GM20431 (cell line): ENCODE data around the gene SAA1.

Source experiments
- in situ Hi-C: fragments of 300-500 bp; cut with MseI, MboI; formaldehyde crosslinking; loops from one replicate; pipeline ENCODE4 v1.15.0; 2020; ENCODE audit warnings: low sequenced_read_pairs; ENCODE audit not compliant: unreplicated experiment

The SAA1 gene

GRCh38 chr11:18307461-18308139 is 41.5 kb downstream of the SAA1 start:
- in situ Hi-C loops, result no loop called here

- in situ Hi-C loops, result no loop called here
These were observed 42.2 kb downstream of the SAA1 start for GRCh38 chr11:18308242-18308641.

- in situ Hi-C loops, result no loop called here
These were observed 43.6 kb downstream of the SAA1 start for GRCh38 chr11:18309691-18310090.

- in situ Hi-C loops, result no loop called here
These were observed 44.8 kb downstream of the SAA1 start for GRCh38 chr11:18310800-18311340.

GRCh38 chr11:18312012-18312411 is 45.9 kb downstream of the SAA1 start:
- in situ Hi-C loops, result no loop called here

- in situ Hi-C loops, result no loop called here
These were observed 46.8 kb downstream of the SAA1 start for GRCh38 chr11:18312663-18313420.

- in situ Hi-C loops, result no loop called here
These were observed 48.1 kb downstream of the SAA1 start for GRCh38 chr11:18313965-18314763.

- in situ Hi-C loops, result no loop called here
These were observed 48.9 kb downstream of the SAA1 start for GRCh38 chr11:18314784-18315523.

- in situ Hi-C loops, result no loop called here
These were observed 49.8 kb downstream of the SAA1 start for GRCh38 chr11:18315893-18316292.

GRCh38 chr11:18317551-18317950 is 51.5 kb downstream of the SAA1 start:
- in situ Hi-C loops, result no loop called here
